Ureter (tissue), 1 donor: Measurements from ENCODE around the gene PHAX. TPM values are rescaled to one million over a fixed set of nuclear protein-coding genes. Genes with fewer than 3 reads are reported as not detected.
"Not testable (repeated sequence)": the region's sequence is repeated elsewhere in the genome, so short reads cannot be mapped to it uniquely, and the experiment has no call there.

ENCODE experiments used
- DNase-seq: peaks from one replicate; pipeline ENCODE4 v3.0.0-alpha.2; 2020; ENCODE audit warnings: low spot score
- total RNA-seq: library from RNA; stranded (reverse); gene quantifications from one replicate; pipeline ENCODE4 v1.2.4, GENCODE V29; 2023
- donor health status: DM: yes; HTN: yes; CAD: no.

The PHAX gene
- total RNA-seq, 1 donor from 2014 or later: 31.1 TPM

DNA sequence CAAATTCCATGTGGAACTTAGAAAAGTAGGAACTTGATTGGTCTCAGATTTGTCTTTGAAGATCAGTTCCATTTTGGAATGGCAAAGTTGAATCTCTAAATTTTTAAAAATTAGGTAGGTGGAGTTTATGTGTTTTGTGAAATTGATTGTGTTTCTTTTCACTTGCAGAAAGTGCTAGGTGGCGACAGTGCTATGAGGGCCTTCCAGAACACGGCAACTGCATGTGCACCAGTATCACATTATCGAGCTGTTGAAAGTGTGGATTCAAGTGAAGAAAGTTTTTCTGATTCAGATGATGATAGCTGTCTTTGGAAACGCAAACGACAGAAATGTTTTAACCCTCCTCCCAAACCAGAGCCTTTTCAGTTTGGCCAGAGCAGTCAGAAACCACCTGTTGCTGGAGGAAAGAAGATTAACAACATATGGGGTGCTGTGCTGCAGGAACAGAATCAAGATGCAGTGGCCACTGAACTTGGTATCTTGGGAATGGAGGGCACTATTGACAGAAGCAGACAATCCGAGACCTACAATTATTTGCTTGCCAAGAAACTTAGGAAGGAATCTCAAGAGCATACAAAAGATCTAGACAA is 2.8 kb downstream of the PHAX start:
- no peak for DNase-seq

DNA sequence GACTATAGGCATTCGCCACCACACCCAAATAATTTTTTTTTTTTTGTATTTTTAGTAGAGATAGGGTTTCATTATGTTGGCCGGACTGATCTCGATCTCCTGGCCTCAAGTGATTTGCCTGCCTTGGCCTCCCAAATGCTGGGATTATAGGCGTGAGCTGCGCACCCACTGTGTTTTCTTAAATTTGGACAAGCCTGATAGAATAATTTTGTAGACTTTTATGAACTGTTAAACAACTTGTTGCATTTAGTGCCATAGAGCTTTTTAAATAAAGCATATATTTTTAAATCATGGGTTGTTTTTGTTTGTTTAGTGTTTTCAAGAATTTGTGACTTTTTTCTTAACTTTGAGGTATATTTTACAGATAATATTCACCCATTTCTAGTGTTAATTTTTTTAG is 4.8 kb downstream of the PHAX start:
- DNase-seq: no peak

DNA sequence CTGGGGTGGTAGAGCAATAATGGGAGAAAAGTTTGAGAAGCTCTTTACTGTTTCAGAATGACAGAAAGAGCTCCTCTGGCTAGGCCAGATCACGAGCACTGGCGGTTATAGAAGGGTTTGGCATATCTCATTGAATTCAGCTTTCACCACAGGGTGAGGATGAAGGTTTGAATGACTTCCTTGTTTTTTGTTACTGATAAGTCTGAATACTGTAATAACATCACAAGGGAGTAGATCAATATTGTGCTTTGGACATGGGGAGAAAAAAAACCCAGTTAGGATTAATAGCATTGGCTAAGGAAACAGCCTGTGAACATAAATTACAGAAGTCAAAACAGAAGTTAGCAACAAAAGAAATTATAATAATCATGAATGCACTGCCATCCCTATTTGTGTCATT is 9.4 kb downstream of the PHAX start:
- DNase-seq: no peak

DNA sequence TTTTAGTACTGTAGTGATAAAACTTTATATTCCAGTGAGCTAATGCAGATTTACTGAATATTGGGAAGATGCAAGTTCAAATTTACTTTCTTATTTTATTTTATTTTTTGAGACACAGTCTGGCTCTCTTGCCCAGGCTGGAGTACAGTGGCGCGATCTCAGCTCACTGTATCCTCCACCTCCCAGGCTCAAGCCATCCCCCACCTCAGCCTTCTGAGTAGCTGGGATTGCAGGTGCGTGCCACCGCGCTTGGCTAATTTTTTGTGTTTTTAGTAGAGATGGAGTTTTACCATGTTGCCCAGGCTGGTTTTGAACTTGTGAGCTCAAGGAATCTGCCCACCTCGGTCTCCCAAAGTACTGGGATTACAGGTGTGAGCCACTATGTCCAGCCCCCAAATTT is 9.9 kb downstream of the PHAX start:
- no peak for DNase-seq

DNA sequence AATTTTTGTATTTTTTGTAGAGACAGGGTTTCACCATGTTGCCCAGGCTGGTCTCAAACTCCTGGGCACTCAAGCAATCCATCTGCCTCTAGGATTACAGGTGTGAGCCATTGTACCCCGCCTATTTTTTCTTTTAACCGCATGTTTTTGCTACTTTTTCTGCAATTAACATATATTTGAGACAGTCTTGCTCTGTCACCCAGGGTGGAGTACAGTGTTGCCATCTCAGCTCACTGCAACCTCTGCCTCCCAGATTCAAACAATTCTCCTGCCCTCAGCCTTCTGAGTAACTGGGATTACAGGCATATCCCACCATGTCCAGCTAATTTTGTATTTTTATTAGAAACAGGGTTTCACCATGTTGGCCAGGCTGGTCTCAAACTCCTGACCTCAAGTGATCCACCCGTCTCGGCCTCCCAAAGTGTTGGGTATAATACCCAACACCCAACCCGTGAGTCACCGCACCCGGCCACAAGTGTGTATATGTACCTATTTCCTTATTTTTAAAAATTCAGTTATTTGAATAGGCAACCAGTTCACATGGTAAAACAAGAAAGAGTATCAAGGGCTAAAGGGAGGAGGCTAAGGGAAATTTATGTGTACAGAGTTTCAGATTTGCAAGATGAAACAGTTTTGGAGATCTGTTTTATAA is 13.3 kb downstream of the PHAX start:
- DNase-seq: no peak

DNA sequence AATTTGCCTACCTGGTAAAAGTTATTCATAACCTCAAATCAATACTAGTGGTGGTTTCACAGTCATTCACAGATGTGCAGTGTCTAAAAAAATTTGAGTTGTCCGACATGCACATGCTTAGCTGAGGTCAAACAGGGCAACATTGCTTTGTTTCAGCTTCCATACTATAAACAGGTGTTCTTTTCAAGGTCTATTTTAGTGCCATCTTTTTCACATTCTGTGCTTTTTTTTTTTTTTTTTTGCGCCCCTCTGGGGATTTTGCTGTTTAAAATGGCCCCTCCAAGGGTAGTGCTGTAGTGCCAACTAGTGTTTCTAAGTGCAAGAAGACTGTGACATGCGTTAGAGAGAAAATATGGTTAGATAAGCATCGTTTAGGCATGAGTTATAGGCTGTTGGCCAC is 14.5 kb downstream of the PHAX start:
- DNase-seq: no peak

DNA sequence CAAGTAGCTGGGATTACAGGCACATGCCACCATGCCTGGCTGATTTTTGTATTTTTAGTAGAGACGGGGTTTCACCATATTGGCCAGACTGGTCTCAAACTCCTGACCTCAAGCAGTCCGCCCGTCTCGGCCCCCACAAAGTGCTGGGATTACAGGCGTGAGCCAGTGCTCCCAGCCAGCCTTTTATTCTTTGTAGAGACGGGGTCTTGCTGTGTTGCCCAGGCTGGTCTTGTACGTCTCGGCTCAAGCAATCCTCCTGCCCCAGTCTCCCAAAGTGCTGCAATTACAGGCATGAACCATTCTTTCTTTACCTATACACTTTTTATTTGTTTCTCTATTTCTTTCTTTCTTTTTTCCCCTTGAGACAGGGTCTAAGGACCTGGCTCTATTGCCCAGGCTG is 16.9 kb downstream of the PHAX start:
- not testable (repeated sequence) for DNase-seq

GRCh38 chr5:126619781-126620180 is 19.0 kb downstream of the PHAX start:
- DNase-seq: no peak

DNA sequence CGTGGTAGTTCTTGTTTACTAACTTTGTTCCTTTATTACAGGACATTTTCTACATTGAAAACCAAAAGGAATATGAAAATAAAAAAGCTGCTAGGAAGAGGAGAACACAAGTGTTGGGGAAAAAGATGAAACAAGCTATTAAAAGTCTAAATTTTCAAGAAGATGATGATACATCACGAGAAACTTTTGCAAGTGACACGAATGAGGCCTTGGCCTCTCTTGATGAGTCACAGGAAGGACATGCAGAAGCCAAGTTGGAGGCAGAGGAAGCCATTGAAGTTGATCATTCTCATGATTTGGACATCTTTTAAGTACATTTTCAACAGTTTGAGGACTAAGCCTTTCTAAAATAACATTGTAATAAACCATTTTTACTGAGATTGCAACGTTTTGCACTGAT is 23.8 kb downstream of the PHAX start:
- no peak for DNase-seq

DNA sequence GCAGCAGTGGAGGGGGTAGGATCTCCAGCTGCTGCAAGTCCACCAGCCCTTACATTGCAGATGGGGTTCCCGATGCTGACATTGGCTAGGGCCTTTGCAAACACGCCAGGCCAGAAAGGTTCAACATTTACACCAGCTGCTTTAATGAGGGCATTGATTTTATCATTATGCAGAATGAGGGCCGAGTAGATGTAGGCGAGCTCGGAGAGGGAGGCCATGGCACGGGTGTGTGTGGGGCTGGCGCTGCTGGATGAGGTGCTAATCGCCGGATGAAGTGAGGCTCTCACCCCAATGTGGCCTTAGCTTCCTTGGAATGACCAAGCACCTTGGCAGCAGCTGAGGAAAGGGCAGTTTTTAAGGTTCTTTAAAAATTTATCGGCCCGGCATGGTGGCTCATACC is 27.4 kb downstream of the PHAX start:
- DNase-seq: no peak

GRCh38 chr5:126631920-126632319 is 31.2 kb downstream of the PHAX start:
- DNase-seq: no peak

DNA sequence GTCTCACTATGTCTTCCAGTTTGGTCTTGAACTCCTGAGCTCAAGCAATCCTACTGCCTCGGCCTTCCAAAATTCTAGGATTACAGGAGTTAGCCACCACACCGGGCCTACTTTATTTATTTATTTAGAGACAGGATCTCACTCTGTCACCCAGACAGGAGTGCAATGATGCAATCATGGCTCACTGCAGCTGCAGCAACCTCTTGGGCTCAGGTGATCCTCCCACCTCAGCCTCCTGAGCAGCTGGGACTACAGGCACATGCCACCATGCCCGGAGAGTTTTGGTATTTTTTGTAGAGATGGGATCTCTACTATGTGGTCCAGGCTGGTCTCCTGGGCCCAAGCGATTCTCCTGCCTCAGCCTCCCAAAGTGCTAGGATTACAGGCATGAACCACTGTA is 32.8 kb downstream of the PHAX start:
- DNase-seq: no peak

- DNase-seq: no peak
These were observed 34.8 kb downstream of the PHAX start for GRCh38 chr5:126635585-126635984.

GRCh38 chr5:126636956-126637355 is 36.2 kb downstream of the PHAX start:
- no peak for DNase-seq

GRCh38 chr5:126640866-126641265 is 40.1 kb downstream of the PHAX start:
- no peak for DNase-seq

- no peak for DNase-seq
These were observed 40.6 kb downstream of the PHAX start for GRCh38 chr5:126641387-126641786.

DNA sequence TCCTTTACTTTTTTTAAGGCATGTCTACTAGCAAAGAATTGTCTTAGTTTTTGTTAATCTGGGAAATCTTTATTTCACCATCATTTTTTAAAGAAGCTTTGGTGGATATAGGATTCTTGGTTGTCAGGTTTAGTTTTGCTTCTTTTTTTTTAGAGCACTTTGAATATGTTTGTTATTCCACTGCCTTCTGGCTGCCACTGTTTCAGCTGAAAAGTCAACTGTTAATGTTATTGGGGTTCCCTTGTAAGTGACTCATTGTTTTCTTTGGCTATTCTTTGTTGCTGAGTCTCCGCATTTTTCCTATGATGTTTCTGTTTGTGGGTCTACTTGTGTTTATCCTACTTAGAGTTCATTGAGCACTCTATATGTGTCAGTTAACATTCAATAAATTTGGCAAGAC is 44.4 kb downstream of the PHAX start:
- no peak for DNase-seq

- no peak for DNase-seq
These were observed 46.3 kb downstream of the PHAX start for GRCh38 chr5:126647071-126647470.

GRCh38 chr5:126648471-126648870 is 47.7 kb downstream of the PHAX start:
- no peak for DNase-seq

GRCh38 chr5:126649057-126649456 is 48.3 kb downstream of the PHAX start:
- DNase-seq: not testable (repeated sequence)

DNA sequence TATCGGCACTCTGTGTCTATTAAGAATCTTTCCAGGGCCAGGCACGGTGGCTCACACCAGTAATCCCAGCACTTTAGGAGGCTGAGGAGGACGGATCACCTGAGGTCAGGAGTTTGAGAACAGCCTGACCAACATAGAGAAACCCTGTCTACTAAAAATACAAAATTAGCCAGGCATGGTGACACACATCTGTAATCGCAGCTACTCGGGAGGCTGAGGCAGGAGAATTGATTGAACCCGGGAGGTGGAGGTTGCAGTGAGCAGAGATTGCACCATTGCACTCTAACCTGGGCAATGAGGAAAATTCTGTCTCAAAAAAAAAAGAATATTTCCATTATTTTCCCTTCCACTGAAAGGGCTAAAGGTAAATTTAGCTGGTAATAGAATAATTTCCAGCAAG is 49.0 kb downstream of the PHAX start:
- not testable (repeated sequence) for DNase-seq

- DNase-seq: no peak
These were observed 49.7 kb downstream of the PHAX start for GRCh38 chr5:126650463-126650862.

DNA sequence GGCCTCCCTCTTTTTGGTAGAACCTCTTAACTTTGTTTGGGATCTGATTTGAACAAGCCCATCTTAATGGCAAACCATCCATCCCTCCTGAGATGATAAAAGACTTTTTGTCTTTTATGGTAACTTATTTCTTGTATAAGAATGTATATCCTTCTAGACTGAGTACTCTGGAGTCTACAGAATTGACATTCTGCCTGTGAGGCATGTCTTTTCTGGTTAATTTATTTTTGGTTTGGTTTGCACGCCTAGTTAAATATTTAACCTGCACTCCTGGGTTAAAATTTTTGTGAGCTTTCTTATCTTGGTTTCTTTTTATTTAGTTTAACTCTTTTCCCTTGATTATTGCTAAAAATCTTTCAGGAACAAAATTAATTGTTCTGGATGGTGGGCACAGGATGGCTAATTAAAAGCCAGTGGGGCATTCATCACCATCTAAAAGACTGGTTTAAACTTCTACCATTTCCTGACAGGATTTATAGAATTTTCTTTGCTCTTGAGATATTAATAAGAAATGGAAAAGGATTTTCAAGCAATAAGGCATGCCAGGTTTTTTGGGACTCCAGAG is 50.3 kb downstream of the PHAX start:
- DNase-seq: no peak
